ENCODE data around the gene VTN.

The VTN gene

DNA sequence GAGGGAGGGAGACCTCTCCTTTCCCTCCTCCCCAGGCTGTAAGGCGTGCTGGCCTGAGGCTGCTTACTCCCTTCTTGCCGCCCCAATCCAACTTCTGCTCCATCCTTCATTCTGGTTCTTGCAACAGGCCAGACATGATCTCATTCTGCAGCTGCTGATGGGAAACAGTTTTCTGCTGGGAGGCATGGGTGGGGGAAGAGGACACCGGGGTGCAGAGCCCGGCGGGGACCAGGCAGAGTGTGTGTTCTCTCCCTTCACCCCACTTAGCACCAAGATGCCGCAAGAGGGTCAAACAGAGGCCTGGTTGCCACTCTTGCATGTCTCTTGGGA lies 2.8 kb upstream of the VTN start:
- H3K9me3 Mint-ChIP-seq, result no peaks in the 10 kb centered on the region
- TF ChIP-seq, protein P1, sequence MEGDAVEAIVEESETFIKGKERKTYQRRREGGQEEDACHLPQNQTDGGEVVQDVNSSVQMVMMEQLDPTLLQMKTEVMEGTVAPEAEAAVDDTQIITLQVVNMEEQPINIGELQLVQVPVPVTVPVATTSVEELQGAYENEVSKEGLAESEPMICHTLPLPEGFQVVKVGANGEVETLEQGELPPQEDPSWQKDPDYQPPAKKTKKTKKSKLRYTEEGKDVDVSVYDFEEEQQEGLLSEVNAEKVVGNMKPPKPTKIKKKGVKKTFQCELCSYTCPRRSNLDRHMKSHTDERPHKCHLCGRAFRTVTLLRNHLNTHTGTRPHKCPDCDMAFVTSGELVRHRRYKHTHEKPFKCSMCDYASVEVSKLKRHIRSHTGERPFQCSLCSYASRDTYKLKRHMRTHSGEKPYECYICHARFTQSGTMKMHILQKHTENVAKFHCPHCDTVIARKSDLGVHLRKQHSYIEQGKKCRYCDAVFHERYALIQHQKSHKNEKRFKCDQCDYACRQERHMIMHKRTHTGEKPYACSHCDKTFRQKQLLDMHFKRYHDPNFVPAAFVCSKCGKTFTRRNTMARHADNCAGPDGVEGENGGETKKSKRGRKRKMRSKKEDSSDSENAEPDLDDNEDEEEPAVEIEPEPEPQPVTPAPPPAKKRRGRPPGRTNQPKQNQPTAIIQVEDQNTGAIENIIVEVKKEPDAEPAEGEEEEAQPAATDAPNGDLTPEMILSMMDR (IDR thresholded peaks at IDR 0.05; ENCODE audit: unreplicated experiment in 3 of 3), result no peak

DNA sequence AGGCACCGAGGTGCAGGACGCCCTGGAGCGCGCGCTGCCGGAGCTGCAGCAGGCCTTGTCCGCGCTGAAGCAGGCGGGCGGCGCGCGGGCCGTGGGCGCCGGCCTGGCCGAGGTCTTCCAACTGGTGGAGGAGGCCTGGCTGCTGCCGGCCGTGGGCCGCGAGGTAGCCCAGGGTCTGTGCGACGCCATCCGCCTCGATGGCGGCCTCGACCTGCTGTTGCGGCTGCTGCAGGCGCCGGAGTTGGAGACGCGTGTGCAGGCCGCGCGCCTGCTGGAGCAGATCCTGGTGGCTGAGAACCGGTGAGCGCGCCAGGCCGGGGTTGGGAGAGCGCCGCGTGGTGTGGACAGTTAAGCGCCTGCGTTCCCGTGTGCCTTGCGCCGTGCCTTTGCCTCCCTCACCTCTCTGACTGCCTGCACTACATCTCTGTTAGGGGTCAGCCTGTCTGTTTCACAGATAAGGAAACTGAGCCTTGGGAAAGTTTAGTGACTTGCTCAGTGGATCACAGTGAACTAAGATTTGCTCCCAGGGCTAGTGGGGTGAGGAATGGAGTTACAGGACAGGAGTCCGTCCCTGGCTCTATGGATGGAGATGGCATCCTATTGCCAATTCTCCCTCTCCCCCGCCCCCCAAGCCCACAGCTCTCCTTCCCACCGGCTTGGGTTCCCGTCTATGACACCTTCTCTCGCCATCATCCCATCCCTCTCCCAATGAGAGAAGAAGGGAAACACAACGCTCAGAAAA lies 2.3 kb upstream of the VTN start:
- Mint-ChIP-seq H3K27me3 (ENCODE audit: low read depth) (peaks cover 14% of the 10 kb centered on the region), H3K4me3 (peak overlapping the region; percentile 80 to 90 (median 85)), H3K36me3 (ENCODE audit: low read depth) (no peaks in the 10 kb centered on the region), H3K27ac (no peak overlapping the region), H3K4me1 (peaks cover 16% of the 10 kb centered on the region), H3K9me3 (no peaks in the 10 kb centered on the region)
- TF ChIP-seq, protein P1 (IDR thresholded peaks at IDR 0.05; ENCODE audit: unreplicated experiment in 3 of 3), result no peak

More for the DNA sequence above, 2.8 kb upstream of the VTN start:
- H3K27ac Mint-ChIP-seq, result no peak overlapping the region
- H3K36me3 Mint-ChIP-seq (ENCODE audit: low read depth), result no peaks in the 10 kb centered on the region
- peak overlapping the region; percentile 80 to 90 (median 85) for H3K4me3 Mint-ChIP-seq
- H3K4me1 Mint-ChIP-seq, result peaks cover 16% of the 10 kb centered on the region
- H3K27me3 Mint-ChIP-seq (ENCODE audit: low read depth), result peaks cover 14% of the 10 kb centered on the region

DNA sequence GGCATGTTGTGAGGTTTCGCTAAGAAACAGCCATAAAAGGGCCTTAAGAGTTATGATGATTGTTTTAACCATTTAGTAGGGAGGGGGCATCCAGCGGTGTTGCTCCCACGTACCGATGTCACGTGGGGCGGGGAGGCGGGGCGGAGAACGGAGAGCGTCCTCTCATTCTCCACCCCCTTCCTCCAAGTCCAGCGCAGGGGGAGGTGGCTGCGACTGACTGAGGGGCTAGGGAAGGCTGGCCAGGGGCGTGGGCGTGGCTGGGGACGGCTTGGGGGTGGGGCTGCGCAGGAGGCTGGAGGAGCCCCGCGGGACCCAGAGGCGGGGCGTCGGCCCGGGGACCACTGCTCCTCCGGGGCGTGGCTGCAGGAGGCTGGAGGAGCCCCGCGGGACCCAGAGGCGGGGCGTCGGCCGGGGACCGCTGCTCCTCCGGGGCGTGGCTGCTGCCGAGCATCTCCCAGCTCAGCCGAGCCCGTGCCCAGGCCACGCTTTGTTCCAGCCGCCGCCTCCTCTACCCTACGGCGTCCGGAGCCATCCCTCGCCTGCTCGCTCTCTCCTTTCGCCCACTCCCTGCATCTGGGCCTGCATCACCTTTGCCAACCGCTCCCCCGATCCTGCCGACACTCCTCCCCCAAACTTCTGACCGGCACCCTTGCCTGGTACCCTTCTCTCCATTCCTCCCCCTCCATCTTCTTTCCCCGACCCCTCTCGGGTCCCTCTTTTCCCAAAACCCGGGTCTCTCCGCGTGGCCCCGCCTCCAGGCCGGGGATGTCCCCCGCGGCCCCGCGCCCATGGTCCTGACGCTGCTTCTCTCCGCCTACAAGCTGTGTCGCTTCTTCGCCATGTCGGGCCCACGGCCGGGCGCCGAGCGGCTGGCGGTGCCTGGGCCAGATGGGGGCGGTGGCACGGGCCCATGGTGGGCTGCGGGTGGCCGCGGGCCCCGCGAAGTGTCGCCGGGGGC lies 1.4 kb upstream of the VTN start, which contains the start of gene SARM1:
SARM1 (plus strand) TSS at position 450 of the 958 bp plus-strand sequence; CDS start at position 789, 339 bp downstream.
- TF ChIP-seq, protein P1 (IDR thresholded peaks at IDR 0.05; ENCODE audit: unreplicated experiment in 3 of 3), result no peak
- peak within 1 kb of the TSS; percentile 90 to 92 (median 91) for H3K4me3 Mint-ChIP-seq
- peaks cover 14% of the 10 kb centered on the region for H3K27me3 Mint-ChIP-seq (ENCODE audit: low read depth)
- no peaks in the 10 kb centered on the region for H3K9me3 Mint-ChIP-seq
- H3K4me1 Mint-ChIP-seq, result peaks cover 16% of the 10 kb centered on the region
- H3K36me3 Mint-ChIP-seq (ENCODE audit: low read depth), result no peaks in the 10 kb centered on the region
- peak within 1 kb of the TSS; percentile 77 to 85 (median 79) for H3K27ac Mint-ChIP-seq

DNA sequence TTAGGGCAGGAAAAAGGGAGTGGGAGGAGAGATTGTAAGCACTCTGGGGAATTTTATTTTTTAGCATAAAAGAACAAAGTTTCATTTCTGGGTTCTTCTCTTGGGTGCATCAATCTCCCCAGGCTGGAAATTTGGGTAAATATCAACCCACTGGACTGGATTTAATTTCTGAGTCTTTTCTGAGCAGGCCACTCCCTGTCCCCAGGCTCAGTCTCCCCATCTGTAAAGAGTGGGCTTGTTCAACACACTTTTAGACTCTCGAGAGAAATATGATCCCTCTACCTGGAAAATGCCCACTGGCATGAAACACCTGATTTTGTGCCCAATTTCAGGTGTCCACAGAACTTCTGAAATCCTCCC lies 617 bp upstream of the VTN start:
- Mint-ChIP-seq H3K36me3 (ENCODE audit: low read depth) (no peaks in the 10 kb centered on the region), H3K9me3 (no peaks in the 10 kb centered on the region), H3K4me1 (peaks cover 16% of the 10 kb centered on the region), H3K27ac (peak overlapping the region; percentile 65 to 85 (median 79)), H3K27me3 (ENCODE audit: low read depth) (peaks cover 14% of the 10 kb centered on the region), H3K4me3 (peak overlapping the region; percentile 89 to 92 (median 91))
- TF ChIP-seq, protein P1 (IDR thresholded peaks at IDR 0.05; ENCODE audit: unreplicated experiment in 3 of 3), result no peak

DNA sequence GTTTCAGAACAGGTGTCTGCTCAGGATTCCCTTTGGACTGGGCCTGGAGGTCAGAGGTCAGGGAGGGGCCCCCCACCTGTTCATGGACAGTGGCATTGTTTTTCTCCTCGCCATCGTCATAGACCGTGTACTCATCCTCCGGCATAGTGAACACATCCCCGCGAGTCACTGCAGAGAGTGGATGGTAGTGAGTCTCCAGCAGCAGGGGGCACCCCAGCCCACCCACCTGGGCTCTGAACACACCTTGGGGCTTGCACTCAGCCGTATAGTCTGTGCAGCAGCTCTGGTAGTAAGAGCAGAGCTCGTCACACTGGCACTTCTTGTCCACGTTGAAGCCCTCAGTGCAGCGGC lies 448 bp downstream of the VTN start:
- peak overlapping the region in 2 of 3 experiments; percentile 34 to 58 for H3K4me3 Mint-ChIP-seq
- no peaks in the 10 kb centered on the region for H3K36me3 Mint-ChIP-seq (ENCODE audit: low read depth)
- H3K27ac Mint-ChIP-seq, result peak overlapping the region in 1 of 3 experiments; percentile 65
- H3K4me1 Mint-ChIP-seq, result peaks cover 16% of the 10 kb centered on the region
- TF ChIP-seq, protein P1 (IDR thresholded peaks at IDR 0.05; ENCODE audit: unreplicated experiment in 3 of 3), result no peak
- H3K9me3 Mint-ChIP-seq, result no peaks in the 10 kb centered on the region
- H3K27me3 Mint-ChIP-seq (ENCODE audit: low read depth), result peaks cover 14% of the 10 kb centered on the region
